GM15510 (cell line): ENCODE results near the gene TP53BP2.

Experiments used
- POLR2A ChIP-seq: IDR thresholded peaks from 3 replicates; pipeline ENCODE4 v1.6.1; 2011; ENCODE audit warnings: borderline replicate concordance; ENCODE audit not compliant: insufficient read length; ENCODE audit errors: extremely low read depth

Gene TP53BP2

GRCh38 chr1:223836586-223836985 is 9.2 kb downstream of the TP53BP2 start:
- TF ChIP-seq POLR2A = no peak

- no peak for TF ChIP-seq POLR2A
Measured at GRCh38 chr1:223835754-223836153, 10.0 kb downstream of the TP53BP2 start.

- no peak for TF ChIP-seq POLR2A
Measured at GRCh38 chr1:223834660-223835263, 11.0 kb downstream of the TP53BP2 start.

- TF ChIP-seq POLR2A = no peak
Measured at GRCh38 chr1:223833948-223834347, 11.8 kb downstream of the TP53BP2 start.

GRCh38 chr1:223832637-223832943 is 13.2 kb downstream of the TP53BP2 start:
- no peak for TF ChIP-seq POLR2A

- no peak for TF ChIP-seq POLR2A
Measured at GRCh38 chr1:223831755-223832636, 13.8 kb downstream of the TP53BP2 start.

GRCh38 chr1:223829678-223830077 is 16.1 kb downstream of the TP53BP2 start:
- no peak for TF ChIP-seq POLR2A

GRCh38 chr1:223828162-223828848 is 17.4 kb downstream of the TP53BP2 start:
- TF ChIP-seq POLR2A = no peak

- no peak for TF ChIP-seq POLR2A
Measured at GRCh38 chr1:223827193-223827663, 18.5 kb downstream of the TP53BP2 start.

GRCh38 chr1:223825767-223826748 is 19.7 kb downstream of the TP53BP2 start:
- no peak for TF ChIP-seq POLR2A

- TF ChIP-seq POLR2A = no peak
Measured at GRCh38 chr1:223824712-223825111, 21.0 kb downstream of the TP53BP2 start.

- TF ChIP-seq POLR2A = no peak
Measured at GRCh38 chr1:223824287-223824686, 21.5 kb downstream of the TP53BP2 start.

GRCh38 chr1:223820971-223821370 is 24.8 kb downstream of the TP53BP2 start:
- no peak for TF ChIP-seq POLR2A

GRCh38 chr1:223820515-223820858 is 25.3 kb downstream of the TP53BP2 start:
- TF ChIP-seq POLR2A = no peak
